ENCODE measurements around the gene PIGK. TPM values are rescaled to one million over a fixed set of nuclear protein-coding genes. Genes with fewer than 3 reads are reported as not detected.

PIGK gene
- polyA plus RNA-seq, 1 donor (not counting 4 experiments of a cell fraction or from before 2014, with no cell fraction given), result 29.4 TPM

DNA sequence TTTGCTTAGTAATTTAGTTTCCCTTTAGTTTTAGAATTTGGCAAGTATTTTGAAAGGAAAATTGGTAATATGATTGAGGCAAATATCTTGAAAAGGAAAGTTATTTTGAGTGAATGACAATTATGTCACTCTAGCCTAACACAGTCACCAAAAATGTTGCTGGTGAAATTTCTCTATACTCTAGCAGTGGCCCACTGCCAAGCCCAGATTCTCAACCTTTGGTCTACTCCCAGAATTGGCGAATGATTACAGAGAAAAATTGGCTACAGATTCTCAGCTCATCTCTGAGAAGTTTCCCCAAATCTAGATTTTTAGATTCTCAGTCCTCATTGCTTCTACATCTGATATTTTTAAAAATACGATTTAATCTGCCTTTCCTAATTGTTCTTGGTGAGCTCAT is 84.9 kb downstream of the PIGK start:
- Histone ChIP-seq H3K79me2 (ENCODE audit: control insufficient read depth, insufficient read depth, low read length) (no peaks in the 10 kb centered on the region), H3K4me1 (ENCODE audit: control insufficient read depth, extremely low read depth, insufficient read depth, low read length) (no peaks in the 10 kb centered on the region), H3K9me3 (ENCODE audit: control insufficient read depth, low read depth, low read length) (no peaks in the 10 kb centered on the region), H2AFZ (ENCODE audit: control insufficient read depth, low read length) (no peak overlapping the region), H4K20me1 (ENCODE audit: control insufficient read depth, extremely low read depth, insufficient read depth, low read length) (no peaks in the 10 kb centered on the region), H3K27me3 (ENCODE audit: control insufficient read depth, extremely low read depth, insufficient read depth, low read length) (no peaks in the 10 kb centered on the region), H3K9me1 (ENCODE audit: control insufficient read depth, extremely low read depth, insufficient read depth, low read length) (no peaks in the 10 kb centered on the region), H3K36me3 (ENCODE audit: control insufficient read depth in 2 of 2, extremely low read depth in 1 of 2, insufficient read depth in 2 of 2, low read length in 2 of 2) (no peaks in the 10 kb centered on the region), H3K4me3 (ENCODE audit: control insufficient read depth in 2 of 3, extremely low read depth in 1 of 3, insufficient read depth in 2 of 3, low read depth in 1 of 3, low read length in 3 of 3) (no peak overlapping the region), H3K4me2 (ENCODE audit: control insufficient read depth, extremely low read depth, insufficient read depth, low read depth, low read length) (no peak overlapping the region), H3K27ac (ENCODE audit: control insufficient read depth, insufficient read depth, low read length) (no peak overlapping the region), H3K9ac (ENCODE audit: control insufficient read depth, extremely low read depth, insufficient read depth, low read length) (no peak overlapping the region)
- DNase-seq (ENCODE audit: low read depth, low spot score) (no peak), FAIRE-seq (no peak)
- TF ChIP-seq, protein P1, sequence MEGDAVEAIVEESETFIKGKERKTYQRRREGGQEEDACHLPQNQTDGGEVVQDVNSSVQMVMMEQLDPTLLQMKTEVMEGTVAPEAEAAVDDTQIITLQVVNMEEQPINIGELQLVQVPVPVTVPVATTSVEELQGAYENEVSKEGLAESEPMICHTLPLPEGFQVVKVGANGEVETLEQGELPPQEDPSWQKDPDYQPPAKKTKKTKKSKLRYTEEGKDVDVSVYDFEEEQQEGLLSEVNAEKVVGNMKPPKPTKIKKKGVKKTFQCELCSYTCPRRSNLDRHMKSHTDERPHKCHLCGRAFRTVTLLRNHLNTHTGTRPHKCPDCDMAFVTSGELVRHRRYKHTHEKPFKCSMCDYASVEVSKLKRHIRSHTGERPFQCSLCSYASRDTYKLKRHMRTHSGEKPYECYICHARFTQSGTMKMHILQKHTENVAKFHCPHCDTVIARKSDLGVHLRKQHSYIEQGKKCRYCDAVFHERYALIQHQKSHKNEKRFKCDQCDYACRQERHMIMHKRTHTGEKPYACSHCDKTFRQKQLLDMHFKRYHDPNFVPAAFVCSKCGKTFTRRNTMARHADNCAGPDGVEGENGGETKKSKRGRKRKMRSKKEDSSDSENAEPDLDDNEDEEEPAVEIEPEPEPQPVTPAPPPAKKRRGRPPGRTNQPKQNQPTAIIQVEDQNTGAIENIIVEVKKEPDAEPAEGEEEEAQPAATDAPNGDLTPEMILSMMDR (optimal IDR thresholded peaks at IDR 0.05 in 1 of 3, IDR thresholded peaks at IDR 0.05 in 1 of 3, conservative IDR thresholded peaks at IDR 0.05 in 1 of 3; ENCODE audit: extremely low read depth in 1 of 3, insufficient read depth in 2 of 3, low read length in 3 of 3), result no peak
- no peak for TF ChIP-seq EZH2 (IDR thresholded peaks at IDR 0.05; ENCODE audit: low read length)
- dilution Hi-C loops (cut with MboI; ENCODE audit: extremely low pct_ligation_motif_present, low sequenced_read_pairs), result no loop called here

- TF ChIP-seq, protein P1 (optimal IDR thresholded peaks at IDR 0.05 in 1 of 3, IDR thresholded peaks at IDR 0.05 in 1 of 3, conservative IDR thresholded peaks at IDR 0.05 in 1 of 3; ENCODE audit: extremely low read depth in 1 of 3, insufficient read depth in 2 of 3, low read length in 3 of 3), result no peak
- TF ChIP-seq EZH2 (IDR thresholded peaks at IDR 0.05; ENCODE audit: low read length), result no peak
- H3K4me1 ChIP-seq (ENCODE audit: control insufficient read depth, extremely low read depth, insufficient read depth, low read length), result no peaks in the 10 kb centered on the region
- no peak overlapping the region for H2AFZ ChIP-seq (ENCODE audit: control insufficient read depth, low read length)
- H3K36me3 ChIP-seq (ENCODE audit: control insufficient read depth in 2 of 2, extremely low read depth in 1 of 2, insufficient read depth in 2 of 2, low read length in 2 of 2), result no peaks in the 10 kb centered on the region
- no peaks in the 10 kb centered on the region for H3K9me3 ChIP-seq (ENCODE audit: control insufficient read depth, low read depth, low read length)
- no peaks in the 10 kb centered on the region for H3K27me3 ChIP-seq (ENCODE audit: control insufficient read depth, extremely low read depth, insufficient read depth, low read length)
- no peak overlapping the region for H3K4me3 ChIP-seq (ENCODE audit: control insufficient read depth in 2 of 3, extremely low read depth in 1 of 3, insufficient read depth in 2 of 3, low read depth in 1 of 3, low read length in 3 of 3)
- no peak overlapping the region for H3K4me2 ChIP-seq (ENCODE audit: control insufficient read depth, extremely low read depth, insufficient read depth, low read depth, low read length)
- DNase-seq (ENCODE audit: low read depth, low spot score), result no peak
- dilution Hi-C loops (cut with MboI; ENCODE audit: extremely low pct_ligation_motif_present, low sequenced_read_pairs), result no loop called here
- H3K79me2 ChIP-seq (ENCODE audit: control insufficient read depth, insufficient read depth, low read length), result no peaks in the 10 kb centered on the region
- no peaks in the 10 kb centered on the region for H4K20me1 ChIP-seq (ENCODE audit: control insufficient read depth, extremely low read depth, insufficient read depth, low read length)
- H3K9ac ChIP-seq (ENCODE audit: control insufficient read depth, extremely low read depth, insufficient read depth, low read length), result no peak overlapping the region
- H3K27ac ChIP-seq (ENCODE audit: control insufficient read depth, insufficient read depth, low read length), result no peak overlapping the region
- H3K9me1 ChIP-seq (ENCODE audit: control insufficient read depth, extremely low read depth, insufficient read depth, low read length), result no peaks in the 10 kb centered on the region
- no peak for FAIRE-seq
Measured at GRCh38 chr1:77133731-77134358, 85.4 kb downstream of the PIGK start.

Data from keratinocyte (primary cell).